IPS-18a (cell line): ENCODE results near the gene FAM32A.

Experiments used
- H3K27ac ChIP-seq: one replicate; pipeline ENCODE4 v1.5.1; 2013; ENCODE audit warnings: low read length
- H3K27me3 ChIP-seq: one replicate; pipeline ENCODE4 v1.6.1; 2013; ENCODE audit warnings: mild to moderate bottlenecking, low read length; ENCODE audit not compliant: control insufficient read depth, insufficient read depth
- H3K36me3 ChIP-seq: one replicate; pipeline ENCODE4 v1.6.1; 2013; ENCODE audit warnings: low read depth, low read length; ENCODE audit not compliant: control insufficient read depth
- H3K4me1 ChIP-seq: one replicate; pipeline ENCODE4 v1.6.1; 2013; ENCODE audit warnings: low read depth, low read length; ENCODE audit not compliant: control insufficient read depth
- H3K4me3 ChIP-seq: one replicate; pipeline ENCODE4 v1.5.1; 2013; ENCODE audit warnings: low read length
- H3K9ac ChIP-seq: one replicate; pipeline ENCODE4 v1.6.1; 2013; ENCODE audit warnings: mild to moderate bottlenecking, low read length, moderate library complexity
- H3K9me3 ChIP-seq: one replicate; pipeline ENCODE4 v1.6.1; 2013; ENCODE audit warnings: low read depth, low read length; ENCODE audit not compliant: control insufficient read depth

The FAM32A gene

GRCh38 chr19:16185123-16185767 is at the start of gene FAM32A:
Gene FAM32A (plus strand): TSS chr19:16185410. CDS start chr19:16185443, 33 bp downstream.
- no peaks in the 10 kb centered on the region for H3K4me1 ChIP-seq
- peak within 1 kb of the TSS; percentile 93 for H3K9ac ChIP-seq
- no peaks in the 10 kb centered on the region for H3K9me3 ChIP-seq
- H3K4me3 ChIP-seq, result peak within 1 kb of the TSS; percentile 89
- H3K36me3 ChIP-seq, result peaks cover 15% of the 10 kb centered on the region
- peak within 1 kb of the TSS; percentile 60 for H3K27ac ChIP-seq
- H3K27me3 ChIP-seq, result no peaks in the 10 kb centered on the region

- Histone ChIP-seq H3K27me3 (no peaks in the 10 kb centered on the region), H3K27ac (no peak overlapping the region), H3K36me3 (peaks cover 26% of the 10 kb centered on the region), H3K4me1 (no peaks in the 10 kb centered on the region), H3K4me3 (no peak overlapping the region), H3K9me3 (no peaks in the 10 kb centered on the region), H3K9ac (no peak overlapping the region)
These were observed 49.6 kb upstream of the FAM32A start for GRCh38 chr19:16135430-16136127.

GRCh38 chr19:16136185-16136999 is 48.8 kb upstream of the FAM32A start:
- H3K36me3 ChIP-seq, result peaks cover 26% of the 10 kb centered on the region
- H3K4me3 ChIP-seq, result no peak overlapping the region
- no peak overlapping the region for H3K9ac ChIP-seq
- no peak overlapping the region for H3K27ac ChIP-seq
- no peaks in the 10 kb centered on the region for H3K27me3 ChIP-seq
- H3K4me1 ChIP-seq, result no peaks in the 10 kb centered on the region
- H3K9me3 ChIP-seq, result no peaks in the 10 kb centered on the region

GRCh38 chr19:16139752-16140151 is 45.5 kb upstream of the FAM32A start:
- H3K9ac ChIP-seq, result no peak overlapping the region
- no peaks in the 10 kb centered on the region for H3K36me3 ChIP-seq
- H3K4me3 ChIP-seq, result no peak overlapping the region
- no peaks in the 10 kb centered on the region for H3K27me3 ChIP-seq
- H3K27ac ChIP-seq, result no peak overlapping the region
- H3K9me3 ChIP-seq, result no peaks in the 10 kb centered on the region
- H3K4me1 ChIP-seq, result no peaks in the 10 kb centered on the region

GRCh38 chr19:16141043-16141442 is 44.2 kb upstream of the FAM32A start:
- H3K9me3 ChIP-seq, result no peaks in the 10 kb centered on the region
- H3K27me3 ChIP-seq, result no peaks in the 10 kb centered on the region
- H3K4me1 ChIP-seq, result no peaks in the 10 kb centered on the region
- no peak overlapping the region for H3K9ac ChIP-seq
- H3K4me3 ChIP-seq, result no peak overlapping the region
- no peak overlapping the region for H3K27ac ChIP-seq
- no peaks in the 10 kb centered on the region for H3K36me3 ChIP-seq

- H3K36me3 ChIP-seq, result no peaks in the 10 kb centered on the region
- no peaks in the 10 kb centered on the region for H3K4me1 ChIP-seq
- no peak overlapping the region for H3K4me3 ChIP-seq
- H3K27ac ChIP-seq, result no peak overlapping the region
- no peaks in the 10 kb centered on the region for H3K27me3 ChIP-seq
- H3K9me3 ChIP-seq, result no peaks in the 10 kb centered on the region
- no peak overlapping the region for H3K9ac ChIP-seq
These were observed 43.1 kb upstream of the FAM32A start for GRCh38 chr19:16142032-16142580.

- no peaks in the 10 kb centered on the region for H3K4me1 ChIP-seq
- no peak within 1 kb of the TSS for H3K9ac ChIP-seq
- no peaks in the 10 kb centered on the region for H3K27me3 ChIP-seq
- no peaks in the 10 kb centered on the region for H3K36me3 ChIP-seq
- H3K9me3 ChIP-seq, result no peaks in the 10 kb centered on the region
- no peak within 1 kb of the TSS for H3K27ac ChIP-seq
- H3K4me3 ChIP-seq, result no peak within 1 kb of the TSS
These were observed 41.6 kb upstream of the FAM32A start, which contains the start of gene HSH2D for GRCh38 chr19:16143399-16144215. Gene HSH2D (plus strand): TSS chr19:16143685. CDS start chr19:16148751, 5,066 bp downstream.

GRCh38 chr19:16144216-16144581 is 41.0 kb upstream of the FAM32A start:
- H3K36me3 ChIP-seq, result no peaks in the 10 kb centered on the region
- no peak overlapping the region for H3K9ac ChIP-seq
- H3K4me3 ChIP-seq, result no peak overlapping the region
- H3K27ac ChIP-seq, result no peak overlapping the region
- no peaks in the 10 kb centered on the region for H3K9me3 ChIP-seq
- H3K4me1 ChIP-seq, result no peaks in the 10 kb centered on the region
- H3K27me3 ChIP-seq, result no peaks in the 10 kb centered on the region

- no peaks in the 10 kb centered on the region for H3K36me3 ChIP-seq
- H3K27me3 ChIP-seq, result no peaks in the 10 kb centered on the region
- no peak overlapping the region for H3K9ac ChIP-seq
- H3K27ac ChIP-seq, result no peak overlapping the region
- H3K4me1 ChIP-seq, result no peaks in the 10 kb centered on the region
- no peaks in the 10 kb centered on the region for H3K9me3 ChIP-seq
- H3K4me3 ChIP-seq, result no peak overlapping the region
These were observed 39.1 kb upstream of the FAM32A start for GRCh38 chr19:16146112-16146511.

- Histone ChIP-seq H3K36me3 (no peaks in the 10 kb centered on the region), H3K9ac (no peak overlapping the region), H3K27ac (no peak overlapping the region), H3K27me3 (no peaks in the 10 kb centered on the region), H3K4me3 (no peak overlapping the region), H3K4me1 (no peaks in the 10 kb centered on the region), H3K9me3 (no peaks in the 10 kb centered on the region)
These were observed 36.6 kb upstream of the FAM32A start for GRCh38 chr19:16148443-16149229.
